ENCODE data around the gene TECTA.

DNA sequence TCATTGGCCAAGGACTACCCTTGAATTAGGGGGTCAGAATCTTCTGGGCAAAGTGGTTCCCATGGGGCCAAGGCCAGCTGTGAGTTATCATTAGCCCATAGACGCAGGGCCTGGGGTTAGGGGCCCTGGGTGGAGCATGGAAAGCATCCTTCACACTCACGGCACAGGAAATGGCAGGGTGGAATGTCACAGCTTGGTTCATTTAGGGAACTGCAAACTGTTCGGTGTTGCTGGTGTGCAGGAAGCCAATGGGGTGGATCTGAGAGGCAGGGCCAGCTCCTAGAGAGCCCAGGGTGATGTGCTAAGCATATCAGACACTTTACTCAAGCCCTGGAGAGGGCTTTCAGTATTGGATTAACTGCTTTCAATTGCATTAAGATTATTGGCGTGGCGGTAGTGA is 42.9 kb downstream of the TECTA start:
- TF ChIP-seq, protein P1, sequence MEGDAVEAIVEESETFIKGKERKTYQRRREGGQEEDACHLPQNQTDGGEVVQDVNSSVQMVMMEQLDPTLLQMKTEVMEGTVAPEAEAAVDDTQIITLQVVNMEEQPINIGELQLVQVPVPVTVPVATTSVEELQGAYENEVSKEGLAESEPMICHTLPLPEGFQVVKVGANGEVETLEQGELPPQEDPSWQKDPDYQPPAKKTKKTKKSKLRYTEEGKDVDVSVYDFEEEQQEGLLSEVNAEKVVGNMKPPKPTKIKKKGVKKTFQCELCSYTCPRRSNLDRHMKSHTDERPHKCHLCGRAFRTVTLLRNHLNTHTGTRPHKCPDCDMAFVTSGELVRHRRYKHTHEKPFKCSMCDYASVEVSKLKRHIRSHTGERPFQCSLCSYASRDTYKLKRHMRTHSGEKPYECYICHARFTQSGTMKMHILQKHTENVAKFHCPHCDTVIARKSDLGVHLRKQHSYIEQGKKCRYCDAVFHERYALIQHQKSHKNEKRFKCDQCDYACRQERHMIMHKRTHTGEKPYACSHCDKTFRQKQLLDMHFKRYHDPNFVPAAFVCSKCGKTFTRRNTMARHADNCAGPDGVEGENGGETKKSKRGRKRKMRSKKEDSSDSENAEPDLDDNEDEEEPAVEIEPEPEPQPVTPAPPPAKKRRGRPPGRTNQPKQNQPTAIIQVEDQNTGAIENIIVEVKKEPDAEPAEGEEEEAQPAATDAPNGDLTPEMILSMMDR (IDR thresholded peaks at IDR 0.05) = no peak
- no peak for TF ChIP-seq POLR2A (IDR thresholded peaks at IDR 0.05)
